T-cell (primary cell): ENCODE data around the gene ANKRD44. TPM values are rescaled to one million over a fixed set of nuclear protein-coding genes. Genes with fewer than 3 reads are reported as not detected.

Source experiments
- ATAC-seq, 4 experiments: fragments of 200-7000 bp in 3 of 4; fragments of 150-1000 bp in 1 of 4; cut with Tn5 transposase; replicated peaks in 1 of 4; 1 replicate in 3 of 4; 2 replicates in 1 of 4; pipeline ENCODE4 v1.10.0; 2021; ENCODE audit warnings: moderate library complexity in 3 of 4, mild to moderate bottlenecking in 2 of 4, moderate number of reproducible peaks in 1 of 4
- CTCF ChIA-PET, 2 donors: fragments of 300-600 bp; sonication (Branson Sonifier 250); formaldehyde crosslinking; loops; one replicate each; lab custom pipeline; 2022; ENCODE audit warnings: antibody characterized with exemption in 2 of 2; lab: Charles Lee
- POLR2A ChIA-PET, 2 donors: fragments of 300-600 bp; sonication (Branson Sonifier 250); formaldehyde crosslinking; loops; one replicate each; lab custom pipeline; 2022; ENCODE audit warnings: antibody characterized with exemption in 2 of 2; lab: Charles Lee
- DNase-seq, 35 experiments: peaks; one replicate each; pipeline versions ENCODE4 v3.0.0 to v3.0.0-alpha.2; 2013 to 2023
- H3K27ac ChIP-seq: one replicate; pipeline ENCODE4 v1.5.1; 2013; ENCODE audit warnings: low read length
- H3K27me3 ChIP-seq, 2 experiments: replicated peaks in 1 of 2; 1 replicate in 1 of 2; 2 replicates in 1 of 2; pipeline versions ENCODE4 v1.6.1 to v1.7.0; 2013; ENCODE audit warnings: low read length in 1 of 2, mixed read lengths in 1 of 2; ENCODE audit not compliant: control insufficient read depth in 2 of 2, insufficient read depth in 2 of 2; ENCODE audit errors: extremely low read depth in 1 of 2
- H3K36me3 ChIP-seq, 2 donors: 1 replicate in 1 of 2; 2 replicates in 1 of 2; pipeline versions ENCODE4 v1.6.1 to v1.7.0; 2013; ENCODE audit warnings: low read length in 1 of 2; ENCODE audit not compliant: control insufficient read depth in 2 of 2, insufficient read depth in 1 of 2; ENCODE audit errors: extremely low read depth in 1 of 2
- H3K4me1 ChIP-seq, 2 experiments: 1 replicate in 1 of 2; 2 replicates in 1 of 2; pipeline versions ENCODE4 v1.6.1 to v1.7.0; 2013; ENCODE audit warnings: low read length in 2 of 2, mixed read lengths in 1 of 2; ENCODE audit not compliant: insufficient read depth in 2 of 2, control insufficient read depth in 1 of 2; ENCODE audit errors: extremely low read depth in 1 of 2
- H3K4me3 ChIP-seq, 2 donors: 1 replicate in 1 of 2; 2 replicates in 1 of 2; pipeline versions ENCODE4 v1.5.1 to v1.7.0; 2013; ENCODE audit warnings: mild to moderate bottlenecking in 2 of 2, low read length in 1 of 2, moderate library complexity in 1 of 2; ENCODE audit not compliant: control insufficient read depth in 1 of 2; ENCODE audit errors: extremely low read depth in 1 of 2
- H3K9me3 ChIP-seq: 2 replicates; pipeline ENCODE4 v1.7.0; 2013
- H3K27ac Mint-ChIP-seq, 2 donors: one replicate each; pipeline ENCODE4 v1.8.0; 2020 to 2021; ENCODE audit warnings: mild to moderate bottlenecking in 2 of 2, mixed read lengths in 2 of 2
- H3K27me3 Mint-ChIP-seq, 2 donors: one replicate each; pipeline ENCODE4 v1.8.0; 2021 to 2022; ENCODE audit warnings: mixed read lengths in 2 of 2
- H3K36me3 Mint-ChIP-seq: one replicate; pipeline ENCODE4 v1.8.0; 2021; ENCODE audit warnings: mixed read lengths
- H3K4me1 Mint-ChIP-seq, 3 donors: one replicate each; pipeline ENCODE4 v1.8.0; 2020 to 2022; ENCODE audit warnings: mixed read lengths in 3 of 3, mild to moderate bottlenecking in 1 of 3
- H3K4me3 Mint-ChIP-seq, 3 donors: one replicate each; pipeline ENCODE4 v1.8.0; 2020 to 2022; ENCODE audit warnings: mild to moderate bottlenecking in 3 of 3, mixed read lengths in 3 of 3, moderate library complexity in 3 of 3
- H3K9me3 Mint-ChIP-seq, 3 donors: one replicate each; pipeline ENCODE4 v1.8.0; 2020 to 2022; ENCODE audit warnings: mixed read lengths in 3 of 3
- WGBS: methylation state at CpG from one replicate; pipeline ENCODE4 v1.1.5; 2013; ENCODE audit warnings: missing lambda C conversion rate; ENCODE audit not compliant: insufficient coverage; 5-methylcytosine and 5-hydroxymethylcytosine counted together
- total RNA-seq, 35 experiments: library from RNA in 6 of 35; stranded (reverse) in 6 of 35; fragments of 120-200 nt in 1 of 35; gene quantifications; one replicate each; pipeline versions ENCODE4 v1.2.1 to v1.2.4 and lab custom pipeline; 2013 to 2026

The ANKRD44 gene
- total RNA-seq, 5 donors from 2014 or later (not counting 1 experiment from before 2014, with no cell fraction given): 225 to 333 (median 238) TPM

DNA sequence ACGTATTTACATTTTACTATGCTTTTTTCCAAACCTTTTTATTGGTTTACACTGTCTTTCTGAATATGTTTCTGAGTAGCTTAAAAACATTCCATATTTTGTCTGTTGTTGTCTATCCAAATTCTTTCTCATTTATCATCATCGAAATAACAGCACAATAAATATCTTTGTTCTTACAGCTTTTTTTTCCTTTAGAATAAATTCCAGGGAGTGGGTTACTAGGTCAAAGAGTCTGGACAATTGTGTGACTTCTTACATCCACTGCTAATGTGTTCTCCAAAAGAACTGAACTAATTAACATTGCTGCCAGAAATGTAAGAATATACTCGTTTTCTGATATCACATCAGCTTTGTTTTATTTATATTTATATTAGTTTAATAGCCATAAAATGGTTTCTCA lies 59.4 kb downstream of the ANKRD44 start:
- no peaks in the 10 kb centered on the region for H3K27me3 ChIP-seq
- ChIA-PET CTCF (interaction anchor here (0.5 to 1.6 kb wide), 13 partner anchors 11 to 237 kb away, joined by 3 to 7 read pairs (median 3); no protein-coding TSS in a partner anchor), POLR2A (interaction anchor here (0.6 to 1.4 kb wide), 9 partner anchors 11 to 56 kb away, joined by 3 to 7 read pairs (median 3); no protein-coding TSS in a partner anchor)
- no CpG with 5 or more reads among the region's 3 CpGs for WGBS
- Mint-ChIP-seq H3K9me3 (no peaks in the 10 kb centered on the region), H3K4me1 (peaks cover 86 to 91% (median 91%) of the 10 kb centered on the region in 3 donors), H3K4me3 (peak overlapping the region in 1 of 3 donors; percentile 39), H3K27ac (peak overlapping the region; percentile 90 to 92), H3K36me3 (peaks cover 15% of the 10 kb centered on the region), H3K27me3 (no peaks in the 10 kb centered on the region)
- H3K4me3 ChIP-seq: no peak overlapping the region
- ATAC-seq: no peak
- peak overlapping the region; percentile 61 for H3K27ac ChIP-seq
- DNase-seq: no peak
- peaks cover 63 to 74% of the 10 kb centered on the region in 2 experiments for H3K4me1 ChIP-seq
- peaks cover 0 to 18% of the 10 kb centered on the region in 2 donors for H3K36me3 ChIP-seq
- H3K9me3 ChIP-seq: no peaks in the 10 kb centered on the region

DNA sequence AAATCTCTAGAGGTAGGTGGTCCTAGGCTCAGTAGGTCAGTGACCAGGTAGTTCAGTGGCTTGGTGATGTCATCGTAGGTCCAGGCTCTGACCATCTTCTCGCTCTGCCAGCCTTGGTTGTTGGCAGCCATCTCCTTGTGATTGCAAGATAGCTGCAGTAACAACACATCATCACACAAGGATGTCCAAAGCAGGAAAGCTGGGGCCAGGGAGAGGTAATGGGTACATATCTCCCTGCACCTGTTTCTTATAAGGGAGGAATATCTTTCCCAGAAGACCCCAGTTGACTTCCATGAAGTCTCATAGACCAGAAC lies 60.5 kb downstream of the ANKRD44 start:
- Histone ChIP-seq H3K27ac (peak overlapping the region; percentile 61), H3K4me3 (no peak overlapping the region), H3K36me3 (peaks cover 0 to 18% of the 10 kb centered on the region in 2 donors), H3K4me1 (peaks cover 61 to 73% of the 10 kb centered on the region in 2 experiments), H3K9me3 (no peaks in the 10 kb centered on the region), H3K27me3 (no peaks in the 10 kb centered on the region)
- no peak for DNase-seq
- POLR2A ChIA-PET: interaction anchor here in 1 of 2 donors (1.3 kb wide), 1 partner anchor 40 kb away, joined by 4 read pairs; no protein-coding TSS in a partner anchor
- WGBS: no CpG with 5 or more reads among the region's 2 CpGs
- ATAC-seq: no peak
- Mint-ChIP-seq H3K4me3 (peak overlapping the region; percentile 15 to 62 (median 43)), H3K9me3 (no peaks in the 10 kb centered on the region), H3K27me3 (no peaks in the 10 kb centered on the region), H3K27ac (peak overlapping the region; percentile 86 to 95), H3K4me1 (peaks cover 85 to 89% (median 88%) of the 10 kb centered on the region in 3 donors), H3K36me3 (peaks cover 19% of the 10 kb centered on the region)
- CTCF ChIA-PET: interaction anchor here in 1 of 2 donors (1.0 to 1.9 kb wide), 7 partner anchors 10 to 68 kb away, joined by 3 to 11 read pairs (median 4); no protein-coding TSS in a partner anchor

DNA sequence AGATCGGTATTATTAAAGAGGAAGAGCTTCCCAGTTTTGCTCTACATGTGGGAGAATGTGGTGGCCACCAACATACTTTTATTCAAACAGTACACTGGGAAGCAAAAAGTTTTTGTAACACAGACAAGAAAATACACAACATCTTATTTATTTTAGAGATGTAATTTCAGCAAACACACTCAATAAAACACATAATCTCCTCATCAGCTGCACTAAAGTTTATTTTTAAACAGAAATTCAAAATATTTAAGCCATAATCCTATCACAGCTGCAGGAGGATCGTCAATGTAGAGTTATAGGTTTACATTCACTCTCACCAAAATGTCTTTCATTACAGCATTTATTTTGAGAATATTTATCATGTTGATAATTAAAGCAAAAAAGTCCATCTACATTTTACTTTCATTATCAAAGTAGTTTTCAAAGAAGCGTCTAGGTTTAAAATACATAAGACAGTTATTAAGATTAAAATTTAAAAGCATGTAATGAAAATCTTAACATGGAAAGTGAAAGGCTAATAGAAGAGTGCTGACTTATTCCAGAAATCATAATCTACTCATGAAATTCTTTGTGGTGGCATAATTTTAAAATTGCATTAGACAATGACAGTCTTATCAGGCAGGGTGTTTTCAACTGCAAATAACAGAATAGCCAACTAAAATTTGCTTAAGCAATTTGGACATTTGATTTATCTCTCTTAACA lies 61.0 kb downstream of the ANKRD44 start:
- peaks cover 0 to 18% of the 10 kb centered on the region in 2 donors for H3K36me3 ChIP-seq
- Mint-ChIP-seq H3K4me3 (peak overlapping the region; percentile 15 to 62 (median 43)), H3K27me3 (no peaks in the 10 kb centered on the region), H3K9me3 (no peaks in the 10 kb centered on the region), H3K27ac (peak overlapping the region; percentile 86 to 95), H3K36me3 (peaks cover 20% of the 10 kb centered on the region), H3K4me1 (peaks cover 84 to 88% (median 86%) of the 10 kb centered on the region in 3 donors)
- H3K4me3 ChIP-seq: no peak overlapping the region
- DNase-seq: no peak
- WGBS: no CpG with 5 or more reads among the region's 3 CpGs
- ATAC-seq: no peak
- H3K27me3 ChIP-seq: no peaks in the 10 kb centered on the region
- H3K4me1 ChIP-seq: peaks cover 59 to 68% of the 10 kb centered on the region in 2 experiments
- POLR2A ChIA-PET: interaction anchor here (0.6 to 1.5 kb wide), 7 partner anchors 9 to 40 kb away, joined by 3 to 17 read pairs (median 3); no protein-coding TSS in a partner anchor
- CTCF ChIA-PET: interaction anchor here in 1 of 2 donors (0.6 to 1.9 kb wide), 5 partner anchors 9 to 60 kb away, joined by 3 to 11 read pairs (median 4); no protein-coding TSS in a partner anchor
- H3K9me3 ChIP-seq: no peaks in the 10 kb centered on the region
- peak overlapping the region; percentile 61 for H3K27ac ChIP-seq

DNA sequence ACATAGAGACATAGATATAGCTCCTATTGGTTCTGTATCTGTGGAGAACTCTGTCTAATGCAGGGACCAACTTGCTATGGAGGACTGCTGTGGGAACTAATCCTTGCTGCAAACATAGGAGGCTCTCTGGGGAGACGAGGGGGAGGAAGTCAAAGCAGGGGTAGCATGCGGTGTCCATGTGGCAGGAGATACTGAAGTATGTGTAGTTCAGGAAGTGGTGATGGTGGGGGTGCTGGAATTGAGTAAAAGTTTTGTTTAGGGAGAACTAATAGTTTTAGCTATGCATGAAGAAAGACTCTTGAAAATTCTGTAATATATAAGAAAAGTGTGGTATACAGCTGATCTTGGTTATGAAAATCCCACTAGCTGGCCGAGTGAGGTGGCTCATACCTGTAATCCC lies 62.0 kb downstream of the ANKRD44 start:
- H3K9me3 Mint-ChIP-seq: no peaks in the 10 kb centered on the region
- H3K27me3 Mint-ChIP-seq: no peaks in the 10 kb centered on the region
- H3K36me3 ChIP-seq: peaks cover 0 to 18% of the 10 kb centered on the region in 2 donors
- no peaks in the 10 kb centered on the region for H3K9me3 ChIP-seq
- ChIA-PET POLR2A (interaction anchor here (0.6 to 1.5 kb wide), 9 partner anchors 8 to 33 kb away, joined by 3 to 17 read pairs (median 3); no protein-coding TSS in a partner anchor), CTCF (interaction anchor here (0.6 to 1.9 kb wide), 8 partner anchors 8 to 59 kb away, joined by 3 to 11 read pairs (median 4); no protein-coding TSS in a partner anchor)
- 4% methylated on average over 2 of the region's 3 CpGs for WGBS
- peaks cover 84 to 88% (median 86%) of the 10 kb centered on the region in 3 donors for H3K4me1 Mint-ChIP-seq
- ATAC-seq: peak; percentile 65 to 79 (median 74)
- H3K27me3 ChIP-seq: no peaks in the 10 kb centered on the region
- H3K4me1 ChIP-seq: peaks cover 54 to 70% of the 10 kb centered on the region in 2 experiments
- DNase-seq: peak in 17 of 35 experiments; percentile 12 to 54 (median 34)
- no peak overlapping the region for H3K4me3 ChIP-seq
- H3K36me3 Mint-ChIP-seq: peaks cover 28% of the 10 kb centered on the region
- peak overlapping the region; percentile 86 to 95 for H3K27ac Mint-ChIP-seq
- peak overlapping the region; percentile 61 for H3K27ac ChIP-seq
- peak overlapping the region; percentile 15 to 43 (median 43) for H3K4me3 Mint-ChIP-seq

DNA sequence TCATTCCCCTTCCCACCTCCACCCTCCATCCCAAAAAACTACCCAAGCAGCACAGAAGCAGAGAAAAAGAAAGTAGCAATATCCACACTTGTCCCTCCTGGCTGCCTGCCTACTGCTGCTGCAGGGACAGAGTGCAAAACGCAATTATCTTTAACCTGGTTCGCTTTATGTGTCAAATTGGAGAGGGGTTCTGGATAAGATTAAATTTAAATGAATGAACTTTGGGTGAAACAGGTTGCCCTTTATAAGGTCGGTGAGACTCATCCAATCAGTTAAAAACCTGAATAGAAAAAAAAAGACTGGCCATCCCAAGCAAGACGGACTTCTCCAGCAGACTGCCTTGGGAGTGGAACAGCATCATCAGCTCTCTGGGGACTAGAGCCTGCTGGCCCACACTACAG lies 62.6 kb downstream of the ANKRD44 start:
- Mint-ChIP-seq H3K27me3 (no peaks in the 10 kb centered on the region), H3K36me3 (peaks cover 31% of the 10 kb centered on the region), H3K4me3 (peak overlapping the region in 1 of 3 donors; percentile 50), H3K4me1 (peaks cover 84 to 87% (median 84%) of the 10 kb centered on the region in 3 donors), H3K27ac (peak overlapping the region; percentile 92 to 93), H3K9me3 (no peaks in the 10 kb centered on the region)
- H3K4me3 ChIP-seq: no peak overlapping the region
- ATAC-seq: no peak
- POLR2A ChIA-PET: interaction anchor here (0.9 to 1.5 kb wide), 5 partner anchors 8 to 33 kb away, joined by 3 to 17 read pairs (median 3); no protein-coding TSS in a partner anchor
- peak overlapping the region; percentile 54 for H3K27ac ChIP-seq
- CTCF ChIA-PET: interaction anchor here (0.8 to 1.9 kb wide), 3 partner anchors 8 to 58 kb away, joined by 3 to 11 read pairs (median 4); no protein-coding TSS in a partner anchor
- H3K27me3 ChIP-seq: no peaks in the 10 kb centered on the region
- no peaks in the 10 kb centered on the region for H3K9me3 ChIP-seq
- no peak for DNase-seq
- no CpG with 5 or more reads among the region's 4 CpGs for WGBS
- H3K36me3 ChIP-seq: peaks cover 0 to 18% of the 10 kb centered on the region in 2 donors
- peaks cover 55 to 64% of the 10 kb centered on the region in 2 experiments for H3K4me1 ChIP-seq

DNA sequence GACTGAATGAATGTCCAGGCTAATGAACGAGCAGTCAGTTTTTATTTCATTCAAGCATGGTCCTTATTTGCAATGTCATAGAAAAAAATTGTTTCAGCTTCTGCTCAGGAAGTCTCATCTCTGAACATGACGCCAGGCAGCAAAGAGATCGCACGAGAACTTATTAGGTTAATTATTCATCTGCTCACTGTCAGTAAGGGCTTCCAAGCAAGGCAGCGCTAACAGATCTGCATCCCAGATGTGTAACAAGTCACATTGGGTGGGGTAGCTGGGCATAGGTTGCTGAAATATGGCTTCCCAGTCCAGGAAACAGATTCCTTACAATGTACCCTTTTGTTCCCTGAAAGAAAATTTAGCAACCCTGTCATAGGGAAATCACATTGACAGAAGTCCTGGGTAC lies 63.5 kb downstream of the ANKRD44 start:
- H3K9me3 Mint-ChIP-seq: no peaks in the 10 kb centered on the region
- peak in 1 of 4 experiments; percentile 36 for ATAC-seq
- DNase-seq: no peak
- Histone ChIP-seq H3K27ac (peak overlapping the region; percentile 54), H3K27me3 (no peaks in the 10 kb centered on the region), H3K4me1 (peaks cover 58 to 67% of the 10 kb centered on the region in 2 experiments), H3K9me3 (no peaks in the 10 kb centered on the region), H3K36me3 (peaks cover 0 to 18% of the 10 kb centered on the region in 2 donors), H3K4me3 (no peak overlapping the region)
- H3K27ac Mint-ChIP-seq: peak overlapping the region; percentile 92 to 93
- CTCF ChIA-PET: no interaction called here
- POLR2A ChIA-PET: no interaction called here
- peak overlapping the region; percentile 15 to 50 (median 34) for H3K4me3 Mint-ChIP-seq
- no peaks in the 10 kb centered on the region for H3K27me3 Mint-ChIP-seq
- H3K4me1 Mint-ChIP-seq: peaks cover 88 to 90% (median 89%) of the 10 kb centered on the region in 3 donors
- H3K36me3 Mint-ChIP-seq: peaks cover 37% of the 10 kb centered on the region
- whole genome bisulfite sequencing: 40% methylated on average over 2 of the region's 5 CpGs
